K562 (cell line): ENCODE results near the gene NDUFB1. TPM values are rescaled to one million over a fixed set of nuclear protein-coding genes. Genes with fewer than 3 reads are reported as not detected.
A peak's percentile ranks its signal among the peaks of the same experiment; 100 is the strongest.

Experiments
- ATF7 ChIP-seq: fragments of 450-650 bp; IDR thresholded peaks from 2 replicates; pipeline ENCODE4 v1.7.1; 2014; ENCODE audit warnings: mild to moderate bottlenecking, moderate library complexity
- CBX1 ChIP-seq: sonication (generic); IDR thresholded peaks from 2 replicates; pipeline ENCODE4 v1.6.1; 2016; ENCODE audit warnings: antibody characterized with exemption, low read depth, mild to moderate bottlenecking
- CTCF ChIP-seq, 3 experiments: IDR thresholded peaks in 2 of 3; conservative IDR thresholded peaks in 1 of 3; 2 replicates each; pipeline ENCODE4 v1.5.1; 2011 to 2012; ENCODE audit warnings: low read length in 3 of 3, mild to moderate bottlenecking in 3 of 3, control low read depth in 2 of 3, improper control_type of control experiment in 1 of 3, inconsistent platforms in 1 of 3, low read depth in 1 of 3, mixed read lengths in 1 of 3, moderate library complexity in 1 of 3; ENCODE audit not compliant: insufficient read depth in 2 of 3
- CTCFL ChIP-seq: IDR thresholded peaks from 2 replicates; pipeline ENCODE4 v1.6.1; 2011; ENCODE audit warnings: borderline replicate concordance, low read depth, mild to moderate bottlenecking, moderate library complexity, low read length; ENCODE audit not compliant: insufficient read depth, poor library complexity, severe bottlenecking
- KDM5B ChIP-seq: fragments of 200-600 bp; sonication (generic); IDR thresholded peaks from 2 replicates; pipeline ENCODE4 v1.6.1; 2012; ENCODE audit warnings: low read depth, mild to moderate bottlenecking, moderate library complexity, low read length, control low read depth, inconsistent platforms; ENCODE audit not compliant: insufficient replicate concordance
- MAZ ChIP-seq, 2 experiments: fragments of 450-650 bp in 1 of 2; sonication (generic) in 1 of 2; formaldehyde crosslinking; IDR thresholded peaks in 1 of 2; conservative IDR thresholded peaks in 1 of 2; 2 replicates each; pipeline versions ENCODE4 v1.4.0 to v1.5.0; 2020; ENCODE audit warnings: mild to moderate bottlenecking in 1 of 2, missing genetic modification reagents in 1 of 2
- MXI1 ChIP-seq: IDR thresholded peaks from 2 replicates; pipeline ENCODE4 v1.6.1; 2011; ENCODE audit warnings: low read depth, mild to moderate bottlenecking, improper control_type of control experiment, low read length
- SUPT5H ChIP-seq: fragments of 450-650 bp; IDR thresholded peaks from 2 replicates; pipeline ENCODE4 v1.6.1; 2016
- ZNF512 ChIP-seq: IDR thresholded peaks from 2 replicates; pipeline ENCODE4 v1.6.1; 2016; ENCODE audit warnings: missing genetic modification characterization, missing compliant biosample characterization
- polyA plus RNA-seq, 8 experiments: library from polyadenylated mRNA; depleted of rRNA in 4 of 8; stranded (reverse) in 5 of 8; unstranded in 3 of 8; fragments of >200 nt; fragmentation: Nextera tagmentation in 2 of 8; fragmentation: Illumina TruSeq in 1 of 8; extraction: Ambion mirVana in 2 of 8; extraction: Trizol in 1 of 8; gene quantifications; 2 replicates each; pipeline versions ENCODE4 v1.2.1 to v1.2.3, GENCODE V29; 2011 to 2014; ENCODE audit warnings: inconsistent platforms in 1 of 8, missing spikeins in 1 of 8
- total RNA-seq, 7 experiments: library from RNA; depleted of rRNA in 6 of 7; stranded (reverse); fragments of >200 nt in 6 of 7; fragmentation: Illumina TruSeq in 2 of 7; extraction: Trizol in 2 of 7; gene quantifications; 2 replicates each; pipeline versions ENCODE4 v1.2.1 to v1.2.3, GENCODE V29; 2011 to 2021; ENCODE audit warnings: low replicate concordance in 1 of 7

NDUFB1 gene
- total and polyA plus RNA-seq, 9 of the 15 experiments (the other 6 are each of a cell fraction or from before 2014, with no cell fraction given) = 102 to 767 (median 325) TPM

GRCh38 chr14:92106143-92106926 lies 15.2 kb downstream of the NDUFB1 start, which contains the start of gene ATXN3 (continued):
- TF ChIP-seq CTCFL (peak; percentile 29), SUPT5H (peak; percentile 69), KDM5B (peak; percentile 62), MXI1 (peak; percentile 45; the same call in 1 of the 2 replicates), MAZ (CRISPR knock-in tag; conservative IDR thresholded peaks at IDR 0.05 in 1 of 2, IDR thresholded peaks at IDR 0.05 in 1 of 2) (peak; percentile 87 to 94; a peak in 3 of 4 replicates), CBX1 (no peak), ATF7 (0 out of 2 replicates have a peak, but pooled peaks have one; percentile 23), ZNF512 (tag) (no peak), CTCF (IDR thresholded peaks at IDR 0.05 in 2 of 3, conservative IDR thresholded peaks at IDR 0.05 in 1 of 3; ENCODE audit: insufficient read depth in 2 of 3, low read depth in 1 of 3, low read length in 3 of 3) (peak; percentile 65 to 78 (median 71))
